OCI-LY3 (cell line): Measurements from ENCODE around the gene DNMT3A.

Experiments
- H2AFZ ChIP-seq: fragments of 200-600, 300-600 bp; shearing (Covaris generic); 2 replicates; pipeline ENCODE4 v1.6.0; 2014; ENCODE audit warnings: antibody characterized with exemption, low read depth, low read length
- H3K27ac ChIP-seq: fragments of 200-600, 300-600 bp; sonication (generic); 2 replicates; pipeline ENCODE4 v1.5.1; 2014; ENCODE audit warnings: mild to moderate bottlenecking, low read length, moderate library complexity, mixed read lengths
- H3K27me3 ChIP-seq: fragments of 200-600, 300-600 bp; sonication (generic); 2 replicates; pipeline ENCODE4 v1.6.1; 2014; ENCODE audit warnings: low read depth, low read length, mixed read lengths
- H3K36me3 ChIP-seq: fragments of 200-600, 300-600 bp; sonication (generic); replicated peaks from 2 replicates; pipeline ENCODE3; 2014; ENCODE audit warnings: low read depth, low read length, mixed read lengths
- H3K4me1 ChIP-seq: fragments of 300-600, 200-600 bp; sonication (generic); 2 replicates; pipeline ENCODE4 v1.6.1; 2014; ENCODE audit warnings: low read length, mixed read lengths
- H3K4me2 ChIP-seq: fragments of 200-600, 300-600 bp; sonication (generic); 2 replicates; pipeline ENCODE4 v1.6.1; 2014; ENCODE audit warnings: low read length, mixed read lengths
- H3K4me3 ChIP-seq: fragments of 300-600, 200-600 bp; sonication (generic); 2 replicates; pipeline ENCODE4 v1.5.1; 2014; ENCODE audit warnings: antibody characterized with exemption, mild to moderate bottlenecking, low read length, moderate library complexity
- H3K79me2 ChIP-seq: fragments of 300-600, 200-600 bp; shearing (Covaris generic); 2 replicates; pipeline ENCODE4 v1.6.1; 2014; ENCODE audit warnings: mild to moderate bottlenecking, low read length, mixed read lengths
- H3K9ac ChIP-seq: fragments of 300-600, 200-600 bp; shearing (Covaris generic); 2 replicates; pipeline ENCODE4 v1.6.0; 2014; ENCODE audit warnings: mild to moderate bottlenecking, low read length, moderate library complexity
- H3K9me3 ChIP-seq: fragments of 200-600, 300-600 bp; shearing (Covaris generic); 2 replicates; pipeline ENCODE4 v1.6.1; 2014; ENCODE audit warnings: low read length, mixed read lengths; ENCODE audit not compliant: insufficient read depth
- H4K20me1 ChIP-seq: fragments of 200-600, 300-600 bp; sonication (generic); 2 replicates; pipeline ENCODE4 v1.6.1; 2016; ENCODE audit warnings: low read length, mixed read lengths; ENCODE audit not compliant: insufficient read depth
- EZH2phosphoT487 ChIP-seq: fragments of 200-600 bp; shearing (Covaris generic); IDR thresholded peaks from 2 replicates; pipeline ENCODE4 v1.6.1; 2018; ENCODE audit warnings: antibody characterized with exemption, mixed run types, low read depth
- TF ChIP-seq, protein P1 (sequence below): fragments of 200-600, 300-600 bp; sonication (generic); IDR thresholded peaks from 2 replicates; pipeline ENCODE4 v1.5.1; 2014; ENCODE audit warnings: antibody characterized with exemption, low read length, low read depth

The DNMT3A gene

DNA sequence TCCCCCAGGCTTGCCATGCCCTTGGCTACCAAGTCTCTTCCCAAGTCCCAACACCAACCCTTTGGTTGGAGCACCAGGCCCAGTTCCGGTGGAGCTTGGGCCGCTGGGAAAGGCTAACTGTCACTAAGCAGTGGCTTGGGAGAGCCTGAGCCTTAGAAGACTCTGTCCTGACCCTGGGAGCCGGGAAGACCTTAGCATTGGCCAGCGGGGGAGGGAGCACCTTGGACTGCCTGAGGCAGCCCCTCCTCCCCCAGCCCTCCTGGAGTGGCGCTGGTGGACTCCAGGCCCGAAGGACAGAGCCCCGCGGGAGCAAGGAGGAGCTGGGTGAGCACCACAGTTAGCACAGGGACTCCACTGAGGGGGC, 110.8 kb downstream of the DNMT3A start:
- Histone ChIP-seq H4K20me1 (peaks cover 3% of the 10 kb centered on the region; the same call in 1 of the 2 replicates), H3K27me3 (peaks cover 9% of the 10 kb centered on the region; the same call in 1 of the 2 replicates), H3K27ac (no peak overlapping the region), H3K36me3 (peaks cover 6% of the 10 kb centered on the region), H3K9ac (no peak overlapping the region), H3K4me3 (no peak overlapping the region), H3K4me2 (no peak overlapping the region), H3K79me2 (no peaks in the 10 kb centered on the region), H3K4me1 (peaks cover 16% of the 10 kb centered on the region), H3K9me3 (no peaks in the 10 kb centered on the region), H2AFZ (no peak overlapping the region)
- TF ChIP-seq, protein P1, sequence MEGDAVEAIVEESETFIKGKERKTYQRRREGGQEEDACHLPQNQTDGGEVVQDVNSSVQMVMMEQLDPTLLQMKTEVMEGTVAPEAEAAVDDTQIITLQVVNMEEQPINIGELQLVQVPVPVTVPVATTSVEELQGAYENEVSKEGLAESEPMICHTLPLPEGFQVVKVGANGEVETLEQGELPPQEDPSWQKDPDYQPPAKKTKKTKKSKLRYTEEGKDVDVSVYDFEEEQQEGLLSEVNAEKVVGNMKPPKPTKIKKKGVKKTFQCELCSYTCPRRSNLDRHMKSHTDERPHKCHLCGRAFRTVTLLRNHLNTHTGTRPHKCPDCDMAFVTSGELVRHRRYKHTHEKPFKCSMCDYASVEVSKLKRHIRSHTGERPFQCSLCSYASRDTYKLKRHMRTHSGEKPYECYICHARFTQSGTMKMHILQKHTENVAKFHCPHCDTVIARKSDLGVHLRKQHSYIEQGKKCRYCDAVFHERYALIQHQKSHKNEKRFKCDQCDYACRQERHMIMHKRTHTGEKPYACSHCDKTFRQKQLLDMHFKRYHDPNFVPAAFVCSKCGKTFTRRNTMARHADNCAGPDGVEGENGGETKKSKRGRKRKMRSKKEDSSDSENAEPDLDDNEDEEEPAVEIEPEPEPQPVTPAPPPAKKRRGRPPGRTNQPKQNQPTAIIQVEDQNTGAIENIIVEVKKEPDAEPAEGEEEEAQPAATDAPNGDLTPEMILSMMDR = no peak
- TF ChIP-seq EZH2phosphoT487 = no peak

DNA sequence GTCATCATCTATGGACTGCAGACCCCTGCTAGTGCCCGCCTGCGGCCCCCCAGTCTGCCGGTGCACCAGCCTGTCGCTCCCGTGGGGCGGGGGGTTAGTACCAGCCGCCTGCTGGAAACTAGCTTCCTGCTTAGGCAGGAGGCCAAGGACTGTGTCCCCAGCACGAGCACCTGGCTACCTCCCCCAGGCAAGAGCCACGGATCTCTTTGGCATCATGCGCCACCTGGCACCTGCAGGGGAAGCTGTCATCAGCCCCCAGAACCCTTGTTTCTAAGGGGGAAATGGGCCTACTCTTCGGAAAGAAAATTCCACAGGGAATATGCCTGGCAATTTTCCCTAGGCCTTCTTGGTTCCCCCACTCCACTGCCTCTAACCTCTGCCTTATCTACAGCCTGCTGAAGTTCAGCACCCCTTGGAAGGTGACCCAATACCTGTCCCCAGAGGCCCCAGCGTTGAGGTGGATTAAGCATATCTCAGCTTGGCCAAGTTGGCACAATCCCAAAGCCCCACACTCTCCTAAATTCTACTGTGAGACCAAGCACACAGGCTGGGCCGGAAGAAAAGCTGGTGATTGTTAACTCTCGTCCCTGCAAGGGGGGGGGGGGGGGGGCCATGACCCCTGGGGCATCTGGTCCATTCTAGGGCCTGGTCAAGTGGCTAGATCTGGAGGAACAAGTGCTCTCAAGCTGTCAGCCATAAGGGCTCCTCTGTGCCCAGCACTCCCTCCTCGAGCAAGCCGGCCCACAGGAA, 111.4 kb downstream of the DNMT3A start:
- TF ChIP-seq, protein P1 = no peak
- no peak for TF ChIP-seq EZH2phosphoT487
- Histone ChIP-seq H3K4me2 (no peak overlapping the region), H3K27me3 (peaks cover 9% of the 10 kb centered on the region; the same call in 1 of the 2 replicates), H2AFZ (no peak overlapping the region), H3K36me3 (peaks cover 6% of the 10 kb centered on the region), H3K9ac (no peak overlapping the region), H3K4me3 (no peak overlapping the region), H3K9me3 (no peaks in the 10 kb centered on the region), H3K4me1 (peaks cover 19% of the 10 kb centered on the region), H3K27ac (no peak overlapping the region), H4K20me1 (peaks cover 3% of the 10 kb centered on the region; the same call in 1 of the 2 replicates), H3K79me2 (no peaks in the 10 kb centered on the region)

DNA sequence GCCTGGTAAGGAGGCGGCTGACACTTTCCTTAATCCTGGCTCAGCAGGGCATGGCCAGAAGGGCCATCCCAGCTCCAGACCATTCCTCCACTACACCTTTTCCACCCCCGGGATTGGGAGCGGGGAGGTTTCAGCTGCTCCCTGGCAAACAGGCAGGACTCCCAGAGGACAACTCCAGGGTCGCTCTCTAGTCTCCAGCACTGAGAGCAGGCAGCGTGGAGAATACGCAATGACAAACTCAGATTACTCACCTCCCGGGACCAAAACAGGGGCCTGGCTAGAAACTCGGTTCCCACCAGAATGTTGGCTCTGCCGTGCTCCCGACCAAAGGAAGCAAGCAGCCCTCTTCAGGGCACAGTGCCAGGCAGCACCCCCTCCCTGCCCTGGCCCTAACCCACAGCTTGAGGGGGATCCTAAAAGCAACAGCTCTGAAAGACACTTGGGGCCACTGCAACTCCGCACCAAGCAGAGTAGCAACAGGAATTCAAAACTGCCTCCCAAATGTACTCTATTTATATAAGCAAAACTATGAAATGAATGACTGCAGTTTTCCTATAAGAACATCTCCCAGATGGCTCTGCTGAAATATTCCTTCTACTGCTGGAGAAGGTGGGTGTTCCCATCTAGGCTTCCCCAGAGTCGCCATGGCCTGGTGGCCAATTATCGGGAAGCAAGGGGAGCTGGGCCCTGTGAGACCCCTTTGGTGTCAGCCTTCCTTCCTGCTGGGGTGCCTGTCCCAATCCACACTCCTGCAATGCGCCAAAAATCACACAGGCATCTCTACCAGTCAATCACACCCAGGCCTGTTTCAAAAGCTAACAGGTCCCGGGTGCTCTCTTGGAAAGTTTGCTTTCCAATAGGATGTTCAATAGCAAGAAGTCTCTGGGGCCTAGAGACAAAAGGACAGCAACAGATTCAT, 112.2 kb downstream of the DNMT3A start:
- peaks cover 3% of the 10 kb centered on the region; the same call in 1 of the 2 replicates for H4K20me1 ChIP-seq
- H3K79me2 ChIP-seq = no peaks in the 10 kb centered on the region
- H3K4me3 ChIP-seq = no peak overlapping the region
- peaks cover 14% of the 10 kb centered on the region for H3K27me3 ChIP-seq
- TF ChIP-seq, protein P1 = no peak
- TF ChIP-seq EZH2phosphoT487 = no peak
- no peak overlapping the region for H2AFZ ChIP-seq
- no peak overlapping the region for H3K27ac ChIP-seq
- H3K9ac ChIP-seq = no peak overlapping the region
- no peak overlapping the region for H3K4me2 ChIP-seq
- H3K36me3 ChIP-seq = peaks cover 6% of the 10 kb centered on the region
- peaks cover 23% of the 10 kb centered on the region for H3K4me1 ChIP-seq
- H3K9me3 ChIP-seq = no peaks in the 10 kb centered on the region

DNA sequence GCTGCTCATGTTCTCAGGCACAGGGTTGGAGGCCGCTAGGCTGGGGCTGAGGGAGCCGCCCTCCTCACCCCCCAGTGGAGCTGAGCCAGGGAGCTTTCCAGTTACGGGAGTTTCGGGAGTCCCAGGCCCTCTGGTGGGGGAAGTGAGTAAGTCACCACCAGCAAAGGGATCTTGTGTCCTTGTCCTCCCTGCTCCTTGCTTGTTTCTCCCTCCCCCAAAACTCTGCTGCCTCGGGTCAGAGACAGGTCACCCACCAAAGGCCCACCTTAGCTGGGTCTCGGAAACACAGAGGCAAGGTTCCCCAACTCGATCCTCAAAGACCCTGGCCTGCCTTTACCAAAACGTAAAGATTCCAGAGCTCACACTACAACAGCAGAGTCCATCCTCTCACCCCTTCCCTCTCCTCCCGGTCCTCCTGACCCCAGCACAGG, 112.9 kb downstream of the DNMT3A start:
- Histone ChIP-seq H3K4me3 (no peak overlapping the region), H3K4me1 (peaks cover 23% of the 10 kb centered on the region), H3K27ac (no peak overlapping the region), H3K4me2 (no peak overlapping the region), H4K20me1 (peaks cover 3% of the 10 kb centered on the region; the same call in 1 of the 2 replicates), H3K79me2 (no peaks in the 10 kb centered on the region), H2AFZ (no peak overlapping the region), H3K9me3 (no peaks in the 10 kb centered on the region), H3K27me3 (peaks cover 17% of the 10 kb centered on the region), H3K9ac (no peak overlapping the region), H3K36me3 (peaks cover 2% of the 10 kb centered on the region)
- TF ChIP-seq EZH2phosphoT487 = no peak
- TF ChIP-seq, protein P1 = peak; percentile 54
